Measurements from ENCODE around the gene KIAA1328. TPM values are rescaled to one million over a fixed set of nuclear protein-coding genes. Genes with fewer than 3 reads are reported as not detected.

The KIAA1328 gene
- polyA plus RNA-seq, 2 of the 4 experiments (the other 2 are of a cell fraction), result 1.7 to 3.9 TPM

GRCh38 chr18:37276111-37276890, 447.4 kb downstream of the KIAA1328 start:
- TF ChIP-seq ZC3H11A (IDR thresholded peaks at IDR 0.05), result no peak
- TF ChIP-seq FOXS1 (CRISPR knock-in tag; IDR thresholded peaks at IDR 0.05), result no peak
- TF ChIP-seq NFE2L2 (conservative IDR thresholded peaks at IDR 0.05; ENCODE audit: low read length), result no peak
- no peak for TF ChIP-seq CHD2 (IDR thresholded peaks at IDR 0.05; ENCODE audit: low read length, partially characterized antibody)
- TF ChIP-seq HOXB13 (CRISPR knock-in tag; IDR thresholded peaks at IDR 0.05; ENCODE audit: low read depth), result no peak
- TF ChIP-seq ZNF302 (CRISPR knock-in tag; IDR thresholded peaks at IDR 0.05), result no peak
- TF ChIP-seq MYC (IDR thresholded peaks at IDR 0.05; ENCODE audit: borderline replicate concordance, low read length), result no peak
- TF ChIP-seq JUN (IDR thresholded peaks at IDR 0.05), result no peak
- TF ChIP-seq GATA3 (IDR thresholded peaks at IDR 0.05; ENCODE audit: borderline replicate concordance), result no peak
- no peak for TF ChIP-seq RNF2 (IDR thresholded peaks at IDR 0.05; ENCODE audit: borderline replicate concordance, low read depth)
- TF ChIP-seq, protein P1, sequence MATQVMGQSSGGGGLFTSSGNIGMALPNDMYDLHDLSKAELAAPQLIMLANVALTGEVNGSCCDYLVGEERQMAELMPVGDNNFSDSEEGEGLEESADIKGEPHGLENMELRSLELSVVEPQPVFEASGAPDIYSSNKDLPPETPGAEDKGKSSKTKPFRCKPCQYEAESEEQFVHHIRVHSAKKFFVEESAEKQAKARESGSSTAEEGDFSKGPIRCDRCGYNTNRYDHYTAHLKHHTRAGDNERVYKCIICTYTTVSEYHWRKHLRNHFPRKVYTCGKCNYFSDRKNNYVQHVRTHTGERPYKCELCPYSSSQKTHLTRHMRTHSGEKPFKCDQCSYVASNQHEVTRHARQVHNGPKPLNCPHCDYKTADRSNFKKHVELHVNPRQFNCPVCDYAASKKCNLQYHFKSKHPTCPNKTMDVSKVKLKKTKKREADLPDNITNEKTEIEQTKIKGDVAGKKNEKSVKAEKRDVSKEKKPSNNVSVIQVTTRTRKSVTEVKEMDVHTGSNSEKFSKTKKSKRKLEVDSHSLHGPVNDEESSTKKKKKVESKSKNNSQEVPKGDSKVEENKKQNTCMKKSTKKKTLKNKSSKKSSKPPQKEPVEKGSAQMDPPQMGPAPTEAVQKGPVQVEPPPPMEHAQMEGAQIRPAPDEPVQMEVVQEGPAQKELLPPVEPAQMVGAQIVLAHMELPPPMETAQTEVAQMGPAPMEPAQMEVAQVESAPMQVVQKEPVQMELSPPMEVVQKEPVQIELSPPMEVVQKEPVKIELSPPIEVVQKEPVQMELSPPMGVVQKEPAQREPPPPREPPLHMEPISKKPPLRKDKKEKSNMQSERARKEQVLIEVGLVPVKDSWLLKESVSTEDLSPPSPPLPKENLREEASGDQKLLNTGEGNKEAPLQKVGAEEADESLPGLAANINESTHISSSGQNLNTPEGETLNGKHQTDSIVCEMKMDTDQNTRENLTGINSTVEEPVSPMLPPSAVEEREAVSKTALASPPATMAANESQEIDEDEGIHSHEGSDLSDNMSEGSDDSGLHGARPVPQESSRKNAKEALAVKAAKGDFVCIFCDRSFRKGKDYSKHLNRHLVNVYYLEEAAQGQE (IDR thresholded peaks at IDR 0.05), result no peak
- no peak for TF ChIP-seq ZFP36 (IDR thresholded peaks at IDR 0.05; ENCODE audit: borderline replicate concordance, partially characterized antibody)
- TF ChIP-seq PHF8 (IDR thresholded peaks at IDR 0.05; ENCODE audit: borderline replicate concordance, low read depth), result no peak
- TF ChIP-seq, protein P2, sequence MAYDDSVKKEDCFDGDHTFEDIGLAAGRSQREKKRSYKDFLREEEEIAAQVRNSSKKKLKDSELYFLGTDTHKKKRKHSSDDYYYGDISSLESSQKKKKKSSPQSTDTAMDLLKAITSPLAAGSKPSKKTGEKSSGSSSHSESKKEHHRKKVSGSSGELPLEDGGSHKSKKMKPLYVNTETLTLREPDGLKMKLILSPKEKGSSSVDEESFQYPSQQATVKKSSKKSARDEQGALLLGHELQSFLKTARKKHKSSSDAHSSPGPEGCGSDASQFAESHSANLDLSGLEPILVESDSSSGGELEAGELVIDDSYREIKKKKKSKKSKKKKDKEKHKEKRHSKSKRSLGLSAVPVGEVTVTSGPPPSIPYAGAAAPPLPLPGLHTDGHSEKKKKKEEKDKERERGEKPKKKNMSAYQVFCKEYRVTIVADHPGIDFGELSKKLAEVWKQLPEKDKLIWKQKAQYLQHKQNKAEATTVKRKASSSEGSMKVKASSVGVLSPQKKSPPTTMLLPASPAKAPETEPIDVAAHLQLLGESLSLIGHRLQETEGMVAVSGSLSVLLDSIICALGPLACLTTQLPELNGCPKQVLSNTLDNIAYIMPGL (CRISPR knock-in tag; IDR thresholded peaks at IDR 0.05; ENCODE audit: borderline replicate concordance), result no peak
- TF ChIP-seq ZSCAN20 (CRISPR knock-in tag; IDR thresholded peaks at IDR 0.05), result no peak
- no peak for TF ChIP-seq TP53 (CRISPR knock-in tag; IDR thresholded peaks at IDR 0.05)
- TF ChIP-seq CHD4 (IDR thresholded peaks at IDR 0.05; ENCODE audit: borderline replicate concordance), result no peak
- TF ChIP-seq SREBF2 (IDR thresholded peaks at IDR 0.05), result no peak
- no peak for TF ChIP-seq ELK1 (IDR thresholded peaks at IDR 0.05; ENCODE audit: low read depth, low read length)
- H3K9me3 ChIP-seq, result no peaks in the 10 kb centered on the region
- ChIA-PET CTCF (no interaction called here), POLR2A (no interaction called here)
- FAIRE-seq (no peak), ATAC-seq (no peak), DNase-seq (ENCODE audit: low read depth in 1 of 2, low spot score in 1 of 2) (no peak)
- no peak overlapping the region for H3K27ac ChIP-seq
- WGBS (ENCODE audit: missing lambda C conversion rate), result 13% methylated on average over 5 of the region's 10 CpGs
- no peaks in the 10 kb centered on the region for H3K4me1 ChIP-seq
- H3K4me2 ChIP-seq, result no peak overlapping the region
- H3K4me3 ChIP-seq, result no peak overlapping the region

GRCh38 chr18:37277804-37278203, 448.9 kb downstream of the KIAA1328 start:
- ChIA-PET CTCF (no interaction called here), POLR2A (no interaction called here)
- H3K4me3 ChIP-seq, result no peak overlapping the region
- ATAC-seq (no peak), FAIRE-seq (no peak), DNase-seq (ENCODE audit: low read depth in 1 of 2, low spot score in 1 of 2) (no peak)
- 43% methylated on average over 10 of the region's 10 CpGs for WGBS (ENCODE audit: missing lambda C conversion rate)
- no peak overlapping the region for H3K4me2 ChIP-seq
- no peaks in the 10 kb centered on the region for H3K9me3 ChIP-seq
- no peaks in the 10 kb centered on the region for H3K4me1 ChIP-seq
- no peak overlapping the region for H3K27ac ChIP-seq
- TF ChIP-seq EHMT2 (IDR thresholded peaks at IDR 0.05; ENCODE audit: low read depth), result no peak
- TF ChIP-seq ZC3H11A (IDR thresholded peaks at IDR 0.05), result no peak
- no peak for TF ChIP-seq RCOR1 (IDR thresholded peaks at IDR 0.05; ENCODE audit: low read depth, low read length)
- TF ChIP-seq ZFP36 (IDR thresholded peaks at IDR 0.05; ENCODE audit: borderline replicate concordance, partially characterized antibody), result no peak
- TF ChIP-seq EHF (CRISPR knock-in tag; IDR thresholded peaks at IDR 0.05), result no peak
- no peak for TF ChIP-seq NPAS2 (CRISPR knock-in tag; IDR thresholded peaks at IDR 0.05; ENCODE audit: borderline replicate concordance)
- no peak for TF ChIP-seq POLR2AphosphoS2 (conservative IDR thresholded peaks at IDR 0.05; ENCODE audit: low read length)
- TF ChIP-seq, protein P3, sequence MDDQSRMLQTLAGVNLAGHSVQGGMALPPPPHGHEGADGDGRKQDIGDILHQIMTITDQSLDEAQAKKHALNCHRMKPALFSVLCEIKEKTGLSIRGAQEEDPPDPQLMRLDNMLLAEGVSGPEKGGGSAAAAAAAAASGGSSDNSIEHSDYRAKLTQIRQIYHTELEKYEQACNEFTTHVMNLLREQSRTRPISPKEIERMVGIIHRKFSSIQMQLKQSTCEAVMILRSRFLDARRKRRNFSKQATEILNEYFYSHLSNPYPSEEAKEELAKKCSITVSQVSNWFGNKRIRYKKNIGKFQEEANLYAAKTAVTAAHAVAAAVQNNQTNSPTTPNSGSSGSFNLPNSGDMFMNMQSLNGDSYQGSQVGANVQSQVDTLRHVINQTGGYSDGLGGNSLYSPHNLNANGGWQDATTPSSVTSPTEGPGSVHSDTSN (IDR thresholded peaks at IDR 0.05), result no peak
- no peak for TF ChIP-seq FOXS1 (CRISPR knock-in tag; IDR thresholded peaks at IDR 0.05)
- TF ChIP-seq PHF8 (IDR thresholded peaks at IDR 0.05; ENCODE audit: borderline replicate concordance, low read depth), result no peak
